Mesendoderm (in vitro differentiated cells): ENCODE data around the gene NCK2.

Experiments used
- DNase-seq: peaks from one replicate; pipeline ENCODE4 v3.0.0; 2013
- H2AK5ac ChIP-seq: 2 replicates; pipeline ENCODE4 v1.6.1; 2013; ENCODE audit warnings: low read length, inconsistent platforms
- H2BK120ac ChIP-seq: 2 replicates; pipeline ENCODE4 v1.6.1; 2013; ENCODE audit warnings: low read depth, mild to moderate bottlenecking, low read length, moderate library complexity, mixed read lengths
- H2BK15ac ChIP-seq: replicated peaks from 2 replicates; pipeline ENCODE4 v1.6.1; 2013; ENCODE audit warnings: low read depth, mild to moderate bottlenecking, moderate library complexity
- H2BK5ac ChIP-seq: 2 replicates; pipeline ENCODE4 v1.6.1; 2013; ENCODE audit warnings: low read length, inconsistent platforms
- H3K18ac ChIP-seq: 2 replicates; pipeline ENCODE4 v1.6.1; 2013; ENCODE audit warnings: mild to moderate bottlenecking, low read length, mixed read lengths
- H3K23ac ChIP-seq: one replicate; pipeline ENCODE4 v1.6.1; 2013; ENCODE audit warnings: low read length
- H3K27ac ChIP-seq: 2 replicates; pipeline ENCODE4 v1.5.1; 2013; ENCODE audit warnings: low read depth, mild to moderate bottlenecking, inconsistent platforms, low read length, moderate library complexity
- H3K27me3 ChIP-seq: 2 replicates; pipeline ENCODE4 v1.6.1; 2013; ENCODE audit warnings: low read length, control low read depth, mild to moderate bottlenecking, inconsistent platforms; ENCODE audit not compliant: insufficient read depth, poor library complexity
- H3K36me3 ChIP-seq: 2 replicates; pipeline ENCODE4 v1.6.1; 2013; ENCODE audit warnings: low read length, inconsistent platforms; ENCODE audit not compliant: control insufficient read depth, insufficient read depth
- H3K4ac ChIP-seq: one replicate; pipeline ENCODE4 v1.6.1; 2013; ENCODE audit warnings: low read depth, mild to moderate bottlenecking, low read length, moderate library complexity
- H3K4me1 ChIP-seq: 2 replicates; pipeline ENCODE4 v1.6.1; 2013; ENCODE audit warnings: low read depth, low read length, inconsistent platforms; ENCODE audit not compliant: control insufficient read depth
- H3K4me2 ChIP-seq: 2 replicates; pipeline ENCODE4 v1.6.1; 2013; ENCODE audit warnings: low read length
- H3K4me3 ChIP-seq: 2 replicates; pipeline ENCODE4 v1.5.1; 2013; ENCODE audit warnings: mild to moderate bottlenecking, low read length
- H3K56ac ChIP-seq: one replicate; pipeline ENCODE4 v1.6.1; 2013; ENCODE audit warnings: low read length
- H3K79me1 ChIP-seq: 2 replicates; pipeline ENCODE4 v1.6.1; 2013; ENCODE audit warnings: low read length, inconsistent platforms
- H3K79me2 ChIP-seq: 2 replicates; pipeline ENCODE4 v1.6.1; 2013; ENCODE audit warnings: mild to moderate bottlenecking, low read length; ENCODE audit not compliant: control insufficient read depth, insufficient read depth
- H3K9ac ChIP-seq: 2 replicates; pipeline ENCODE4 v1.6.1; 2013; ENCODE audit warnings: low read length, inconsistent platforms
- H4K5ac ChIP-seq: one replicate; pipeline ENCODE4 v1.6.1; 2013; ENCODE audit warnings: low read length
- H4K8ac ChIP-seq: one replicate; pipeline ENCODE4 v1.6.1; 2013; ENCODE audit warnings: low read depth, mild to moderate bottlenecking, control low read depth, low read length, moderate library complexity
- WGBS: extraction: QIAGEN DNeasy Blood & Tissue Kit; methylation state at CpG from one replicate; pipeline ENCODE4 v1.1.7; 2013; ENCODE audit warnings: low lambda C conversion rate, missing lambda C conversion rate; ENCODE audit not compliant: insufficient coverage; ENCODE audit errors: extremely low coverage; 5-methylcytosine and 5-hydroxymethylcytosine counted together

The NCK2 gene

DNA sequence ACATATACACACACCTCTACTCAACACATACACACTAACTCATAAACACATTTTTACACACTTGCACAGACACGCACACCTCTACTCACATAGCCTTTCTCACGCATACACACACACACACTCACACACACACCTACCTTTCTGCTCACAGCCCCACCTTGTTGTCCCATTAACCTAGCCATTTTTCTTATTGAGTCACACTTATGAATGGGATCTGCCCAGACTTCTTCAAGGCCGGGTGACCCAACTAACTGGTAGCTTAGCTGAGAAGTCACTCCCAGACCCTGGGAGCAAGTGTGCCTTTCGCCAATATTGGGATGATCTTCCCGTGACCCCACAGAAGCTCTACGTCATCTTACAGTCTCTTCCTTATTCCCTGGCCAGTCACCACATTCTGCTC lies 192.2 kb downstream of the NCK2 start:
- Histone ChIP-seq H3K4ac (no peak overlapping the region), H3K4me2 (no peak overlapping the region), H3K4me1 (no peaks in the 10 kb centered on the region), H3K9ac (no peak overlapping the region), H3K79me1 (no peaks in the 10 kb centered on the region), H3K56ac (no peak overlapping the region), H2AK5ac (no peak overlapping the region), H3K27me3 (no peaks in the 10 kb centered on the region), H3K27ac (no peak overlapping the region), H3K79me2 (no peaks in the 10 kb centered on the region), H4K8ac (no peak overlapping the region), H3K23ac (no peak overlapping the region), H2BK15ac (no peak overlapping the region), H3K18ac (no peak overlapping the region), H3K4me3 (no peak overlapping the region), H2BK5ac (no peak overlapping the region), H2BK120ac (no peak overlapping the region), H4K5ac (no peak overlapping the region), H3K36me3 (no peaks in the 10 kb centered on the region)
- WGBS: 100% methylated on average over 2 of the region's 6 CpGs
- DNase-seq: no peak

- no peaks in the 10 kb centered on the region for H3K79me2 ChIP-seq
- no peak overlapping the region for H4K8ac ChIP-seq
- no peak for DNase-seq
- WGBS: no CpG with 5 or more reads among the region's 6 CpGs
- no peak overlapping the region for H3K18ac ChIP-seq
- no peak overlapping the region for H3K4me3 ChIP-seq
- no peak overlapping the region for H3K27ac ChIP-seq
- H2BK5ac ChIP-seq: no peak overlapping the region
- no peak overlapping the region for H3K56ac ChIP-seq
- no peak overlapping the region for H2BK120ac ChIP-seq
- no peaks in the 10 kb centered on the region for H3K4me1 ChIP-seq
- H3K23ac ChIP-seq: no peak overlapping the region
- H3K4me2 ChIP-seq: no peak overlapping the region
- no peak overlapping the region for H2BK15ac ChIP-seq
- no peaks in the 10 kb centered on the region for H3K36me3 ChIP-seq
- no peak overlapping the region for H2AK5ac ChIP-seq
- H3K9ac ChIP-seq: no peak overlapping the region
- H3K27me3 ChIP-seq: no peaks in the 10 kb centered on the region
- no peaks in the 10 kb centered on the region for H3K79me1 ChIP-seq
- H3K4ac ChIP-seq: no peak overlapping the region
- H4K5ac ChIP-seq: no peak overlapping the region
Observed at GRCh38 chr2:105937498-105938097, 192.9 kb downstream of the NCK2 start.
